ENCODE measurements around the gene APOA5.
"Not testable (repeated sequence)": the region's sequence is repeated elsewhere in the genome, so short reads cannot be mapped to it uniquely, and the experiment has no call there.

The APOA5 gene

DNA sequence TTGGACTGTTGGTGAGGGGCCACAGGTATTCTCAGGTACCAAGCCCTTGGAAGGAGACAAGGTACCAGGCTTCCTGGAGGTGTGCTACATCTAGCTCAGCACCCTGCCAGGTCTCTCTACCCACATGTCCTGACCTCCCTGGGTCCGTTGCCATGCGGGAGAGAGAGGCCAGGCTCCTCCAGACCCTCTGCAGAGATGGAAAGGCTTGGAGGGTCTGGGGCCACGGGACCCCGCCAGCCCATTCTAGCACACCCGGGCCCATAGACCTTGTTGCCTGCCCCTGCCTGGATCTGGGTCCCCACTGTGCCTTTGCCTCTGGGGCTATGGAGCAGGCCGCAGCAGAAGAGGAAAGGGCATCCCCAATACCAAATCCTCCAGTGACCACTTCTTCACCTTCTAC, 35.8 kb upstream of the APOA5 start:
- no peak for DNase-seq

DNA sequence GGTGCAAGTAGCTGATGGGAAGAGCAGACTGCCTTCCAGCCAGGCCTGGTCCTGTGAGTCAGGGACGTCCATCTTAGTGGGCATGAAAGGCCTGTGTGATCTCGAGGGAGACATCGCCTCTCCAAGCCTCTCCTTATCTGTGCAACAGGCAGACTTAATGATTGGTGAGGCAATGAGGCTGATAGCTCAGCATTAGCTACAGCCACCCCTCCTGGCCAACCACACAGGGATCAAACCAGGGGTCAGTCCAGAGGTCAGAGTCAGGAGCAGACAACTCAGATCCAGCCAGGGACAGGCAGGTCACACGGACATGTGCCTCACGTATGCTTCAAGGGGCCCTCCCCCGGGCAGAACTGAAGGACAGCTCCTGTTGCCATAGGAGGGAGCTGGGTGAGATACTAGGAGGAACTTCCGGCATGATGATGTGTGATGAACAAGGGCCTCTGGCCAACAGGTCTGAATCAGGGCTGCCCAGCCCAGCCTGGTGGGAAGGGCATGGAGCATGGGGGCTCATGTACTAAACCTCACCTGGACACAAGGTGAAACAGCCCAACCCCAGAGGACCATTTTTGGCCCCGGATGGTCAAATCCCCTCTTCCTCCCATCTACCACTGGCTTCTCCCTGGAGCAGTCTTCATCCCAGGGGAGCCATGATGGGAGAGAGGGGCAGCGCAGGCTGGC, 35.2 kb upstream of the APOA5 start:
- no peak for DNase-seq

GRCh38 chr11:116825854-116826750, 34.4 kb upstream of the APOA5 start:
- no peak for DNase-seq

GRCh38 chr11:116825434-116825833, 33.8 kb upstream of the APOA5 start:
- no peak for DNase-seq

GRCh38 chr11:116823031-116823843, 31.6 kb upstream of the APOA5 start, which contains the start of gene APOA4:
Gene APOA4 (minus strand): TSS chr11:116823304. CDS start chr11:116823191, 113 bp downstream.
- DNase-seq, result no peak

- no peak for DNase-seq
These were observed 30.9 kb upstream of the APOA5 start for GRCh38 chr11:116822575-116822974.

DNA sequence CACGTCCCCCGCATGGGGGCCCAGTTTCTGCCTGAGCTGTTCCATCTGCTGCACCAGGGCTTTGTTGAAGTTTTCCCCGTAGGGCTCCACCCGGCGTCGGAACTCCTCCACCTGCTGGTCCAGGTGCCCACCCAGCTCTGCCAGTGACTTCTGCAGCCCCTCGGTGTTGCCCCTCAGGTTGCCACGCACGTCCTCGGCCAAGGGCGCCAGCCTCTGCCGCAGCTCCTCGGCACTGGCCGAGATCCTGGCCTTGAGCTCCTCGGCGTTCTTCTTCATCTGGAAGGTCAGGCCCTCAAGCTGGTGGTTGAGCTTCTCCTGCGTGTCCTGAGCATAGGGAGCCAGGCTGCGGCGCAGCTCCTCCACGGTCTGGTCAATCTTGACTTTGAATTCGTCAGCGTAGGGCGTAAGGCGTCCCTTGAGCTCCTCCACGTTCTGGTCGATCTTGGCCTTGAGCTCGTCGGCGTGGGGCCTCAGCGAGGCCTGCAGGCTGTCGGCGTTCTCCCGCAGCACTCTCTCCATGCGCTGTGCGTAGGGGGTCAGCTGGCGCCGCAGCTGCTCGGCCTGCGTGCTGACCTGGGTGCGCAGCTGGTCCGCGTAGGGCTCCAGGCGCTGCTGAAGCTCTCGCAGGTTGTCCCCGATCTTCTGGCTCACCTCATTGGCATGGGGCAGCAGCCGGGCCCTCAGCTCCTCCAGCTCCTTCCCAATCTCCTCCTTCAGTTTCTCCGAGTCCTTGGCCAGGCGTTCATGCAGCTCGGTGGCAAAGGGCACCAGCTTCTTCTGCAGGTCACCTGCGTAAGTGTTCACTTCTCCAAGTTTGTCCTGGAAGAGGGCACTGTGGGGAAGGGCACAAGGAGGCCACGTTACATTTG, 29.6 kb upstream of the APOA5 start:
- DNase-seq, result no peak

GRCh38 chr11:116819049-116819448, 27.4 kb upstream of the APOA5 start:
- no peak for DNase-seq

GRCh38 chr11:116814502-116814901, 22.8 kb upstream of the APOA5 start:
- no peak for DNase-seq

DNA sequence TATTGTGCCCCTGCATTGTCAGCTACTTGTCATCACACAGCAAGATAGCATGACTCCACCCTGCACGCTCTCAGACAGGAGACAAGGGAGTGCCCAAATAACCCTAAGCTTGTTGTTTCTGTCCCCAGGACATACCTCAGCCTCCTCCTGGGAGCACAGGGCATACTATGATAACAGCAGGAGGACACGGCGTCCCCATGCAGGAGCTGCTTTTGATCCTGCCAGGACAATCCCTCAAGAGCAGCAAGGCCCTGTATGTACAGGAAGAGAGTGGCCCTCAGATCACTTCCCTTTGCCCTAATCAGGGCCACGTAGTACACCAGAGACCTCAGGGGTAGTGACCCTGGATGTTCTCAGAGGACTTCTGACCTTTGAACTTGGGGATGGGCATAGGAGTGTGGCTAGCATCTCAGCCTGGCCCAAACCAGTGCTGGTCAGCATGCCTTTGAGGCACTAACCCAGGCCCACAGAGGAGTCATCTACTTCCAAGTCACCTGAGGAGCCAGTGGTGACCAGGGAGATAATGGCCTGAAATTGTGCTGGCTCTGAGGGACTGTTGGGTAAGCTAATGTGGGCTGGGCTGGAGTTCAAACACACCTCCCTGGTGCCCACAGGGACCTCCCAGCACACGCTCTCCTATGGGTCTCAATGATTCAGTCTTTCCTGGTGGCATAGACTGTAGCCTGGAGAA, 22.2 kb upstream of the APOA5 start:
- DNase-seq, result no peak

DNA sequence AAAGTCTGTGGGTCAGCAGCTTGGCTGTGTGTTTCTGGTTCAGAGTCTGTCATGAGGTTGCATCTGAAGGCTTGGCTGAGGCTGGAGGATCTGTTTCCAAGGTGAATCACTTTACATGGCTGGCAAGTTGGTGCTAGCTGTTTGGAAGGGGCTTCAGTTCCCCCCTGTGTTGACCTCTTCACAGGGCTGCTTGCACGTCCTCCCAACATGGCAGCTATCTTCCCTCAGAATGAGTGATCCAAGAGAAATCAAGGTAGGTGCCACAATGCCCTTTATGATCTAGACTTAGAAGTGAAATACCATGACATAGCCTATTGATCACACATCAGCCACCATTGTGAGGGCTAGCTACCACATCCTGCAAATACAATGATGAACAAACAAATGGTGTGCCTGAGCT, 21.5 kb upstream of the APOA5 start:
- DNase-seq, result no peak

DNA sequence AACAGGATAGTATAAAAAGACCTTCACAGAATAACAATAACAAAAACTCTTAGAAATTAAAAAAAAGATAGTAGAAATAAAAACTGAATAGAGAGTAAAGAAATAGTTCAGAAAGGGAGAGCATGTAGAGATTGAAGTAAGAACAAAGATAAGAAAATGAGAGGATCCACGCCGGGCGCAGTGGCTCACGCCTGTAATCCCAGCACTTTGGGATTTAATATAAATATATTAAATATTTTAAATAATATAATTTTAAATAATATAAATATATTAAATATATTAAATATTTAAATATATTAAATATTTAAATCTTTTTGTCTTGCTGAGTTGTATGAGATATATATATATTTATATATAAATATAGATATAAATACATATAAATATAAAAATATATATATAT, 20.4 kb upstream of the APOA5 start:
- no peak for DNase-seq

GRCh38 chr11:116811194-116811593, 19.5 kb upstream of the APOA5 start:
- DNase-seq, result no peak

DNA sequence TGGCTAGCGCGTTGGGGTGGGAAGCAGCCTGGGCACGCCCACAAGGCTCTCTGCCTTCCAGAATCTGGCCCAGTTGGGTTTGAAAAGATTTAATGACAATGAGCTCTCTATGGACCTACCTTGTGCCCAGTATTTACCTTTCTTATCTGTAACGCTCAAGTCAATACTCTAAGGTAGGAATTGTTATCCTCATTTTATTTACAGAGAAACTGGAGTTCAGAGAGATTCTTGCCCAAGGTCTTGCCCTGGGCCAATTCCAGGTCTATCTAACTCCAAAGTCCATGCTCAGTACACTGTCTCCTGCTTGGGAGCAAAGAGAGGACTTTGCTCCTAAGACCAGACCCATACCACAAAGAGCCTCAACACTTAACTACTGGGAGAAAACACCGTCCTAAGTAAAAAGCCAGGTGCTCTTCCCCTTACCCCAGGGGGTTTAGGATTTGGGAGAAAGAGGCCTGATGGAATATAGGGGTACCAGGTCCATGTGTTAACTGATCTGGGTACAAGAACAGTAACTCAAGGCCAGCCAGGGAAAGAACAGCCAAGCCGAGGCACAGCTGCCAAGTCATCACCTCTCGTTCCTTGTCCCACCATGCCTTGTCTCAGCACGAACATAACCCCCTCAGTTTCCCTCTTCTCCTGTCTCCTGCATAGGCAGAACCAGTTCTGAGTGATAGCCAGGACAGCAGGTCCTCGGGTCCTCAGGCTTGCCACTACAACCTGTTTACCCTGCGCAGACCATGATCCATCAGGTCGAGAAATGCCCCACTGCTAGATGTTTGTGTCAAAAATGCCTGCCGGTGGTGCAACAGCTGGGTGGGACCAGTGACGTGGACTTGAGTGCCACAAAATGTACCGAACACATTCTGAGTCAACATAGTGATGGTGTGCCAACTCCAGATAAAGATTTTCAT, 16.8 kb upstream of the APOA5 start:
- no peak for DNase-seq

DNA sequence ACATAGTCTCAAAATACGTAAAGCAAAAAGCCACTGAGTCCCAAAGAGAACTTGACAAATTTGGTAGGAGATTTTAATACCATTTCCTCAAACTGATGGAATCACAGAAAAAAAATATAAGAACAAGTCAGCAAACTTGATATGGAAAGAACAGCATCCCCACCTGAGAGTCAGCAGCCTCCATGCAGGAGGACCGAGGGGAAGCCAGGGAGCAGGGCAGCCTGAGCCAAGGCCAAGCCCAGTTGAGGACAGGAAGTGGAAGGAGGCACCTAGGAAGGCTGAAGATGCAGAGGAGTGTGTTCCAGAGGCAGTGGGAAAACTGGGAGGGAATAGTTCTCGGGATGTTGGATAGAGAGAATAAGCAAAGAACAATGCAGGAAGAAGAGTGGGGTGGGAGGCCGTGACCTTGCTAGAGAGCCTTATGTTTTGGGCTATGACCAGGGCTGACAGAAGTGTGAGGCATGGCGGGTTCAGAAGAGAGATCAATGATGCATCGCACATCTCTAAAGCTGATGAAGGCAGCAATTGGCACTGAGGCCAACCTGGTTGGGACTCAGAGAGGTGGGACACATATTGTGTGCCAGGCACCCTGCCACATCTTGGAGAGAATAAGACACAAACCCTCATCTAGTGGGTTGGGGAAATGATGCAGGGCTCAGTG, 16.1 kb upstream of the APOA5 start:
- no peak for DNase-seq

- no peak for DNase-seq
These were observed 12.3 kb upstream of the APOA5 start for GRCh38 chr11:116804001-116804400.

DNA sequence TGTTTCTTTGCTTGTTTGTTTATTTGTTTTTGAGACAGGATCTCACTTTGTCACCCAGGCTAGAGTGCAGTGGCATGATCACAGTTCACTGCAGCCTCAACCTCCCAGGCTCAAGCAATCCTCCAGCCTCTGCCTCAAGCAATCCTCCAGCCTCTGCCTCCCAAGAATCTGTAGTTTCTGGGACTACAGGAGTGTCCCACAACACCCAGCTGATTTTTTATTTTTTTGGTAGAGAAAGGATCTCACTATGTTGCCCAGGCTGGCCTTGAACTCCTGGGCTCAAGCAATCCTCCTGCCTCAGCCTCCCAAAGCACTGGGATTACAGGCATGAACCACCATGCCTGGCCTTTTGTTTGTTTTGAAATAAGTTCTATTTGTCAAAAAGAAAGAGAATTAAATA, 10.0 kb upstream of the APOA5 start:
- not testable (repeated sequence) for DNase-seq

GRCh38 chr11:116800610-116801009, 8.9 kb upstream of the APOA5 start:
- DNase-seq, result no peak

DNA sequence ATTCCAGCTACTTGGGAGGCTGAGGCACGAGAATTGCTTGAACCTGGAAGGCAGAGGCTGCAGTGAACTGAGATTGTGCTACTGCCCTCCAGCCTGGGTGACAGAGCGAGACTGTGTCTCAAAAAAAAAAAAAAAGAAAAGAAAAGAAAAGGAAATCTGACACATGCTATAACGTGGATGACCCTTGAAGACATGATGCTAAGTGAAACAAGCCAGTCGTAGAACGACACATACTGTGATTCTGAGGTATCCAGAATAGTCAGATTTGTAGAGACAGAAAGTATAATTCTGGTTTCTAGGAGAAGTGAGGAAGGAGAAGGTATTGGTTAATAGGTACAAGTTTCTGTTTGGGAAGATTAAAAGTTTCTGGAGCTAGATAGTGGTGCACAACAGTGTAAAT, 6.7 kb upstream of the APOA5 start:
- DNase-seq, result no peak

DNA sequence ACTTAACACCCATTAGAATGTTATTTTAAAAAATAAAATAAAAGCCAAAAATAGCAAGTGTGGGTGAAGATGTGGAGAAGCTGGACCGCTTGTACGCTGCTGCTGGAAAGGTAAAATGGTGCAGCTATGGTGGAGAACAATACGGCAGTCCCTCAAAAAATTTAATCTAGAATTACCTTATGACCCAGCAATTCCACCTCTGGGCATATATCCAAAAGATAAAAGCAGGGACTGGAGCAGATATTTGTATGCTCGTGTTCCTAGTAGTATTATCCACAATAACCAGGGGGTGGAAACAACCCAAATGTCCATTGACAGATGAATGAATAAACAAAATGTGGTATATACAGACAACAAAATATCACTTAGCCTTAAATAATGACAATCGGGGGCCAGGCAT, 6.1 kb upstream of the APOA5 start:
- DNase-seq, result no peak

Data from NCI-H1436 (cell line).